HG02642 (cell line): ENCODE measurements around the gene CHST13.
"Not testable (repeated sequence)": the region's sequence is repeated elsewhere in the genome, so short reads cannot be mapped to it uniquely, and the experiment has no call there.

Experiments
- ATAC-seq: cut with Tn5 transposase; IDR thresholded peaks from one replicate; pipeline ENCODE4 v1.9.1; 2021; ENCODE audit warnings: mild to moderate bottlenecking; ENCODE audit not compliant: unreplicated experiment, poor library complexity

Gene CHST13

DNA sequence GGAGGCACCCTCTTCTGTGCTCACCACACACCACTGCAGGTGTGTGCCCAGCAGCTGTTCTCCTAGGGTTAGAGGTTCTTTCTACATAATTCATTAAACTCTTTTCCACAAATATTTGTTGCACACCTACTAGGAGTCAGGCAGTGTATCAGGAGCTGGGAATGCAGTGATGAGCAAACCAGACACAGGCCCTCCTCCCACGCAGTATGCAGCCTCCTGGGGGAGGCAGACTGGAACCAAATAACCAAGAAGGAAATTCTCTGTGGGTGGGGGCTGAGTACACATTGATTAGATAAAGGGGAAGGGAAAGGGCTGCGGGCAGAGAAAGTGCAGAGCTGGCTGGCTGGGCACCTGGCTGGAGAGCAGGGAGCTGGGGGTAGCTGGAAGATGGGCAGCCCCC is 53.3 kb downstream of the CHST13 start:
- no peak for ATAC-seq

DNA sequence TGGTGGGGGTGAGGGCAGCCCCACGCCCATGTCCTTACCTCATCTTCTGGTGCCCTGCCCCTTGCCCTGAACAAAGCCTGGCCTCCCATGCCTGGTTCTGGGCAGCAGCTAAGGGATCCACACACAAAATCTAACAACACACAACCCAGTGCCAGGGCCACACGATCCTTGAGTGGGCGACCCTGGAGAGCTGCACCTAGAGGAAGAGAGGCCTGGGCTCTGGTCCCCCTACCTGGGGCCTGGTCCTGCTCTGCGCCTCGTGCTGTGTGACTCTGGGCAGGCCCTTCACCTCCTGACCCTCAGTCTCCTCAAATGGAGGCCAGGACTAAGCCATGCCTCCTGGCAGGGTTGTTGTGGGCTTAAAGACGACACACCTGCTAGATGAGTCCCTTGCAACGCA is 54.7 kb downstream of the CHST13 start:
- no peak for ATAC-seq

DNA sequence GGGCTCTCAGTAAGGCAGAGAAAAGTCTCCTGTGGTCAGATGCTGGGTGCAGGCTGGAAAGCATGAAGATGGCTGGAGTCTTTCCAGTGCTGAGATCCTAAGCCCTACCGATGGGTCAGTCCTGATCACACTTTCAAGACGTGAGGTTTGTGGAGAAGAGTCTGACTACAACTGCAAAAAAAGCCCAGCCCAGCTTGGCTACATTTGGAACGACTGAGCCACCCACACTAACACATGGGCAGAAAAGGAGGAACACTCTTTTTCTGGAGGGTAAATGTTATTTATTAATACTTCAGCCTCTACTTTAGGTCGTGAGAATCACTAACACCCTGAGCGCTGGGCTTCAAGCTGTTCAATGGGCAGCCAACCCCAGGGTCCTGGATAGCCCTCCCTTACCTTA is 56.8 kb downstream of the CHST13 start:
- ATAC-seq, result no peak

DNA sequence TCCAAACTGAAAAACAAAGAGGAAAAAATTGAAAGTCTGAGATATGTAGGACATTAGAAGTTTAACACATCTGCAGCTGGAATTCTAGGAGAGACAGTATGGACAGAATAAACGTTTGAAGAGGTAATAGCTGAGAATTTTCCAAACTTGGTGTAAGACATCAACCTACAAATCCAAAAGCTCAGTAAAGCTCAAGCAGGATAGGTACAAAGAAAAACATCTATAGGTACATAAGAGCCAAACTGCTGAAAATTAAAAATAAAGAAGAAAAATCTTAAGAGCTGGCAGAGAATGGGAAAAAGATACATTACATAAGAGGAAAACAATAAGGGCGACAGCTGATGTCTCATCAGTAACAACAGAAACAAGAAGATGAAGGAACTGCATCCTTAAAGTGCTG is 57.6 kb downstream of the CHST13 start:
- ATAC-seq, result no peak

DNA sequence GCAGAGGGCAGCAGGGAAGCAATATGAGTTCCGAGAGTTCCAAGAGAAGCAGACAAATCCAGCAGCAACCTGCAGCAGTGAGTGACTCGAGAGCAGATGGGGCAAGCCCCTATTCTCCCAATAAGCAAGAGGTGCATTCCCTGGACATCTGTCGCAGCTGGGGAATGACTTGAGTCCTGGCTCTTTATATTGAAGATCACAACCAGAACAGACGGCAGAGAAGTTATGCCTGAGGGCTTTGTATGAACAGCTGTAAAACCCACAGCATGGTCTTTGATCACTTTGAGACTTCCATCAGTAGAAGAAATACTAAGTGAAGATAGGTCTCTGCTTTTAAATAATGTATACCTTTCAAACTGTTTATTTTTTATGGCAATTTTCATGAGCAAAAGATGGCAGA is 58.4 kb downstream of the CHST13 start:
- no peak for ATAC-seq

DNA sequence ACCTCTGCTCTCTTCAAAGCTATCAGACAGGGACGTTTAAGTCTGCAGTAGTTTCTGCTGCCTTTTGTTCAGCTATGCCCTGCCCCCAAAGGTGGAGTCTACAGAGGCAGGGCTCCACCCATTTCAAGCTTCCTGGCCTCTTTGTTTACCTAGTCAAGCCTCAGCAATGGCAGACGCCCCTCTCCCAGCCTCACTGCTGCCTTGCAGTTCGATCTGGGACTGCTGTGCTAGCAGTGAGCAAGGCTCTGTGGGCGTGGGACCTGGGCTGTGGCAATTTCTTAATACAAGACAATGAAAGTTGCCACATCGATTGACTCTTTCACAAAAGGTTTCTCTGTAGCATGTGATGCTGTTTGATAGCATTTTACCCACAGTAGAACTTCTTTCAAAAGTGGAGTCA is 67.6 kb downstream of the CHST13 start:
- not testable (repeated sequence) for ATAC-seq
